ENCODE results near the gene MCRIP2.
A peak's percentile ranks its signal among the peaks of the same experiment; 100 is the strongest.

The MCRIP2 gene

GRCh38 chr16:672371-672770 lies 30.7 kb downstream of the MCRIP2 start:
- H3K36me3 Mint-ChIP-seq: peaks cover 7% of the 10 kb centered on the region
- H3K4me3 Mint-ChIP-seq: no peak overlapping the region
- DNase-seq: no peak
- H3K4me1 Mint-ChIP-seq: peaks cover 20% of the 10 kb centered on the region
- no peaks in the 10 kb centered on the region for H3K9me3 Mint-ChIP-seq
- CTCF ChIA-PET: no interaction called here
- no peak overlapping the region for H3K27ac Mint-ChIP-seq
- H3K27me3 Mint-ChIP-seq: peaks cover 28% of the 10 kb centered on the region

GRCh38 chr16:672851-673250 lies 31.2 kb downstream of the MCRIP2 start:
- peaks cover 29% of the 10 kb centered on the region for H3K27me3 Mint-ChIP-seq
- peaks cover 16% of the 10 kb centered on the region for H3K4me1 Mint-ChIP-seq
- no peak overlapping the region for H3K27ac Mint-ChIP-seq
- H3K36me3 Mint-ChIP-seq: peaks cover 7% of the 10 kb centered on the region
- CTCF ChIA-PET: no interaction called here
- no peak for DNase-seq
- no peaks in the 10 kb centered on the region for H3K9me3 Mint-ChIP-seq
- H3K4me3 Mint-ChIP-seq: no peak overlapping the region

DNA sequence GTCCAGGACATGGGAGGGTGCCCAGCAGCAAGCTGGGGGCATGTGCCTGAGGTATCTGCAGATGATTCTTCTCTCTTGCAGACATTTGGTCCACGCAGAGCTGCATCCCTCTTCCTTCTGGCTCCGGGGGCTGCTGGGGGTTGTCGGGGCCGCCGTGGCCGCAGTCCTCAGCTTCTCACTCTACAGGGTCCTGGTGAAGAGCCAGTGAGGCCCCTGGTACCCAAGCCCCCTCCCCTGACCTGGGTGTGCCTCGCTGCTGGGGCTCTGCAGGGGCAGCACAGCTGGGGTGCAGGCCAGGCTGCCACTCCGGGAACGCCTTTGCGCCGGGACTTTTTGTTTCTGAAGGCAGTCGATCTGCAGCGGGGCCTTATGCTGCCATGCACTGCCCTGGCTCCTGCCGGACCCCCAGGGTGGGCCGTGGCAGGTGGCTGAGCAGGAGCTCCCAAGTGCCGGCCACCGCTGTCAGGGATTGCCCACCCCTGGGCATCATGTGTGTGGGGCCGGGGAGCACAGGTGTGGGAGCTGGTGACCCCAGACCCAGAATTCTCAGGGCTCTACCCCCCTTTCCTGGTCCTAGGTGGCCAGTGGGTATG lies 31.9 kb downstream of the MCRIP2 start:
- Mint-ChIP-seq H3K4me1 (peaks cover 16% of the 10 kb centered on the region), H3K27ac (no peak overlapping the region)
- CTCF ChIA-PET: no interaction called here

GRCh38 chr16:674214-674881 lies 32.7 kb downstream of the MCRIP2 start:
- Mint-ChIP-seq H3K36me3 (peaks cover 7% of the 10 kb centered on the region), H3K27me3 (peaks cover 33% of the 10 kb centered on the region), H3K9me3 (no peaks in the 10 kb centered on the region), H3K4me3 (no peak overlapping the region), H3K4me1 (peaks cover 15% of the 10 kb centered on the region), H3K27ac (no peak overlapping the region)
- DNase-seq: no peak
- CTCF ChIA-PET: no interaction called here

More for the DNA sequence above, 31.9 kb downstream of the MCRIP2 start:
- Mint-ChIP-seq H3K36me3 (peaks cover 7% of the 10 kb centered on the region), H3K4me3 (no peak overlapping the region), H3K27me3 (peaks cover 29% of the 10 kb centered on the region), H3K9me3 (no peaks in the 10 kb centered on the region)
- DNase-seq: no peak

GRCh38 chr16:674968-675883 lies 33.6 kb downstream of the MCRIP2 start, which contains the start of gene RHBDL1:
Gene RHBDL1 (plus strand): TSS chr16:675671. CDS start chr16:675791, 120 bp downstream.
- peaks cover 13% of the 10 kb centered on the region for H3K4me1 Mint-ChIP-seq
- no peak within 1 kb of the TSS for H3K4me3 Mint-ChIP-seq
- CTCF ChIA-PET: no interaction called here
- H3K36me3 Mint-ChIP-seq: peaks cover 7% of the 10 kb centered on the region
- H3K9me3 Mint-ChIP-seq: no peaks in the 10 kb centered on the region
- H3K27ac Mint-ChIP-seq: no peak within 1 kb of the TSS
- peaks cover 33% of the 10 kb centered on the region for H3K27me3 Mint-ChIP-seq
- DNase-seq: no peak

DNA sequence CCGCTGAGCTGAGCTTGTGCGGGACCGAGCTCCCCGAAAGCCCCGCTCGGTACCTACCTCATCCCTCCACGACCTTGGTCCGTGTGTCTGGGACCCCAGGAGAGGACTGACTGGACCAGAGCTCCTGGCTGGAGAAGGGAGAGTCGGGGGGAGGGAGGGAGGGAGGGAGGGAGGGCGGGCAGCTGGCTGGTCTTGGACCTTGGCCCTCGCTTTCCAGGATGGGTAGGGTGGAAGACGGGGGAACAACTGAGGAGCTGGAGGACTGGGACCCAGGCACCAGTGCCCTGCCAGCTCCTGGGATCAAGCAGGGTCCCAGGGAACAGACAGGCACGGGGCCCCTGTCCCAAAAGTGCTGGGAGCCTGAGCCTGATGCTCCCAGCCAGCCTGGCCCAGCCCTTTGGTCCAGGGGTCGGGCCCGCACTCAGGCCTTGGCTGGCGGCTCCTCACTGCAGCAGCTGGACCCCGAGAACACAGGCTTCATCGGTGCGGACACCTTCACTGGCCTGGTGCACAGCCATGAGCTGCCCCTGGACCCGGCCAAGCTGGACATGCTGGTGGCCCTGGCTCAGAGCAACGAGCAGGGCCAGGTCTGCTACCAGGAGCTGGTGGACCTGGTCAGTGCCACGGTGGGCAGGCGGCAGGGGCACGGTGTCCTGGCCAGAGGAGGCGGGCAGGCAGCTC lies 34.4 kb downstream of the MCRIP2 start:
- no peak for DNase-seq
- peaks cover 33% of the 10 kb centered on the region for H3K27me3 Mint-ChIP-seq
- peaks cover 8% of the 10 kb centered on the region for H3K36me3 Mint-ChIP-seq
- CTCF ChIA-PET: no interaction called here
- H3K4me3 Mint-ChIP-seq: no peak overlapping the region
- peaks cover 16% of the 10 kb centered on the region for H3K4me1 Mint-ChIP-seq
- no peaks in the 10 kb centered on the region for H3K9me3 Mint-ChIP-seq
- no peak overlapping the region for H3K27ac Mint-ChIP-seq

GRCh38 chr16:676565-676902 lies 34.9 kb downstream of the MCRIP2 start:
- DNase-seq: no peak
- Mint-ChIP-seq H3K27me3 (peaks cover 33% of the 10 kb centered on the region), H3K27ac (no peak overlapping the region), H3K9me3 (no peaks in the 10 kb centered on the region), H3K4me3 (no peak overlapping the region), H3K4me1 (peaks cover 21% of the 10 kb centered on the region), H3K36me3 (peaks cover 9% of the 10 kb centered on the region)
- CTCF ChIA-PET: no interaction called here

DNA sequence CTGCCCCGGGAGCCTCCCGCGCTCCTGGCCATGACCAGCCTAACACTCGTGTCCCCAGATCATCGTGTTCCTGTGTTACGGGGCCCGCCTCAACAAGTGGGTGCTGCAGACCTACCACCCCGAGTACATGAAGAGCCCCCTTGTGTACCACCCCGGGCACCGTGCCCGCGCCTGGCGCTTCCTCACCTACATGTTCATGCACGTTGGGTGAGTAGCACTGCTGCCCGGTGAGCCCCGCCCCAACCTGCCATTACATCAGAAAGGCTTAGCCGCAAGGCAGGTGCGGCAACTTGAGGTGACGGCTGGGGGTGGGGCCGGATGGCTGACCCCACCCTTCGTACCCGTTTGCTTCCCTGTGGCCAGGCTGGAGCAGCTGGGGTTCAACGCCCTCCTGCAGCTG lies 35.3 kb downstream of the MCRIP2 start:
- Mint-ChIP-seq H3K27ac (no peak overlapping the region), H3K36me3 (peaks cover 13% of the 10 kb centered on the region), H3K4me1 (peaks cover 24% of the 10 kb centered on the region), H3K9me3 (no peaks in the 10 kb centered on the region), H3K27me3 (peaks cover 33% of the 10 kb centered on the region), H3K4me3 (no peak overlapping the region)
- DNase-seq: peak; percentile 61
- CTCF ChIA-PET: no interaction called here

GRCh38 chr16:677316-678190 lies 35.9 kb downstream of the MCRIP2 start:
- CTCF ChIA-PET: no interaction called here
- no peaks in the 10 kb centered on the region for H3K9me3 Mint-ChIP-seq
- peaks cover 33% of the 10 kb centered on the region for H3K27me3 Mint-ChIP-seq
- H3K4me3 Mint-ChIP-seq: no peak overlapping the region
- DNase-seq: no peak
- H3K36me3 Mint-ChIP-seq: peaks cover 18% of the 10 kb centered on the region
- H3K27ac Mint-ChIP-seq: no peak overlapping the region
- H3K4me1 Mint-ChIP-seq: peaks cover 28% of the 10 kb centered on the region

DNA sequence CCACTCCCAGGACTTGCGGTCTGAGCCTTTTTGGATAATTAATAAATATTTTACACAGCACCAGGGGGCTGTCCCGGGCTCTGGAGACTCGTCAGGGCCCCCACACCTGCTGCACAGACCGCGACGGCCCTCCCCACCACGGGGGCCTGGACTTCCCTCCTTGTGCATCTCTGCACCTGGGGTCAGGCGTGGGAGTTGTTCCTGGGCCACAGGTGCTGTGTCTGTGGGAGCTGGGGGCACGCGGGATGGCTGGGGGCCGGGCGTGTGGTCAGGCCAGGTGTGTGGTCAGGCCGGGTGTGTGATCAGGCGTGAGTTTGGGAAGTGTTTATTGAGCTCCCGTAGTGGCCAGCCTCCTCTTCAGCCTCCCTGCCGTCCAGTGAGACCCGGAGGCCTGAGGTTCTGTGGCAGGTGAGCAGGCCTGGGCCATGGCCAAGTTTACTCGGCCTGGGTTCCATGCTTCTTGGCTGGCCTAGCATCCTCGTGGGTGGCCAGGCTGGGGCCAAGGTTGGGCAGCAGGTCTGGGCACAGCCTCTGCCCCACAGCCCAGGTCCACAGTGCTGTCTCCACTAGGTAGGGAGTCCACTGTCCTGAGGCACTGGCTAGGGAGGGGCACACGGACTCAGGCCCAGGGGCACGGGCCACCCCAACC lies 36.7 kb downstream of the MCRIP2 start:
- H3K36me3 Mint-ChIP-seq: peaks cover 15% of the 10 kb centered on the region
- H3K4me3 Mint-ChIP-seq: no peak overlapping the region
- no peak overlapping the region for H3K27ac Mint-ChIP-seq
- H3K27me3 Mint-ChIP-seq: peaks cover 33% of the 10 kb centered on the region
- H3K9me3 Mint-ChIP-seq: no peaks in the 10 kb centered on the region
- CTCF ChIA-PET: no interaction called here
- peaks cover 35% of the 10 kb centered on the region for H3K4me1 Mint-ChIP-seq
- DNase-seq: no peak

- CTCF ChIA-PET: no interaction called here
- peak; percentile 70 for DNase-seq
- Mint-ChIP-seq H3K27ac (peak overlapping the region; percentile 42), H3K27me3 (peaks cover 33% of the 10 kb centered on the region), H3K9me3 (no peaks in the 10 kb centered on the region), H3K4me3 (peak overlapping the region; percentile 71), H3K36me3 (peaks cover 15% of the 10 kb centered on the region), H3K4me1 (peaks cover 35% of the 10 kb centered on the region)
These were observed 37.5 kb downstream of the MCRIP2 start for GRCh38 chr16:678858-679813.

- Mint-ChIP-seq H3K4me3 (peak within 1 kb of the TSS; percentile 81), H3K27ac (peak within 1 kb of the TSS; percentile 88), H3K9me3 (no peaks in the 10 kb centered on the region), H3K36me3 (peaks cover 15% of the 10 kb centered on the region), H3K27me3 (peaks cover 29% of the 10 kb centered on the region), H3K4me1 (peaks cover 38% of the 10 kb centered on the region)
- CTCF ChIA-PET: interaction anchor here (0.9 to 1.7 kb wide), 2 partner anchors 12 to 32 kb away, joined by 3 to 6 read pairs; partner anchors contain the start of gene RHOT2
- DNase-seq: peak; percentile 95
These were observed 38.4 kb downstream of the MCRIP2 start, which contains the start of gene STUB1 for GRCh38 chr16:679814-680624. Gene STUB1 (plus strand): TSS chr16:680410. CDS start chr16:680526, 116 bp downstream.

Data from activated naive CD4-positive, alpha-beta T cell treated with anti-CD3 and anti-CD28 coated beads, Interleukin-2, amount 10 ng/mL, durations not matched to agents 7 days and 5 days (primary cell).